Neural progenitor cell (in vitro differentiated cells): Measurements from ENCODE around the gene MEN1. TPM values are rescaled to one million over a fixed set of nuclear protein-coding genes. Genes with fewer than 3 reads are reported as not detected.

Source experiments
- DNase-seq: peaks from one replicate; pipeline ENCODE4 v3.0.0-alpha.2; 2016; ENCODE audit warnings: low spot score
- H2AFZ ChIP-seq: fragments of 200-600 bp; sonication (generic); replicated peaks from 2 replicates; pipeline ENCODE4 v1.6.1; 2016; ENCODE audit warnings: antibody characterized with exemption
- H3F3A ChIP-seq: fragments of 200-600 bp; sonication (generic); 2 replicates; pipeline ENCODE4 v1.6.1; 2016; ENCODE audit warnings: antibody characterized with exemption, low read depth
- H3K27ac ChIP-seq: fragments of 200-600 bp; sonication (generic); 2 replicates; pipeline ENCODE4 v1.5.1; 2016; ENCODE audit warnings: mild to moderate bottlenecking
- H3K27me3 ChIP-seq: fragments of 200-600 bp; sonication (generic); 2 replicates; pipeline ENCODE4 v1.6.1; 2016; ENCODE audit warnings: mild to moderate bottlenecking, moderate library complexity
- H3K36me3 ChIP-seq: fragments of 200-600 bp; sonication (generic); 2 replicates; pipeline ENCODE4 v1.5.1; 2016
- H3K4me1 ChIP-seq: fragments of 200-600 bp; sonication (generic); 2 replicates; pipeline ENCODE4 v1.6.1; 2016; ENCODE audit warnings: mixed run types
- H3K4me2 ChIP-seq: fragments of 200-600 bp; sonication (generic); 2 replicates; pipeline ENCODE4 v1.6.1; 2016
- H3K4me3 ChIP-seq: fragments of 200-600 bp; sonication (generic); 2 replicates; pipeline ENCODE4 v1.5.1; 2016
- H3K79me2 ChIP-seq: fragments of 200-600 bp; sonication (generic); 2 replicates; pipeline ENCODE4 v1.6.1; 2016; ENCODE audit warnings: low read depth
- H3K9ac ChIP-seq: fragments of 200-600 bp; sonication (generic); 2 replicates; pipeline ENCODE4 v1.6.1; 2016
- H3K9me3 ChIP-seq: fragments of 200-600 bp; sonication (generic); 2 replicates; pipeline ENCODE4 v1.5.1; 2016; ENCODE audit warnings: low read depth
- H4K20me1 ChIP-seq: fragments of 200-600 bp; sonication (generic); 2 replicates; pipeline ENCODE4 v1.6.1; 2016; ENCODE audit warnings: low read depth
- H3K27ac Mint-ChIP-seq: 3 replicates; pipeline ENCODE4 v1.8.0; 2021; ENCODE audit warnings: mixed read lengths
- H3K27me3 Mint-ChIP-seq: 2 replicates; pipeline ENCODE4 v1.8.0; 2022; ENCODE audit warnings: low read depth, mild to moderate bottlenecking, inconsistent platforms, moderate library complexity, mixed read lengths; ENCODE audit not compliant: insufficient read depth
- H3K36me3 Mint-ChIP-seq: 3 replicates; pipeline ENCODE4 v1.8.0; 2021; ENCODE audit warnings: mixed read lengths
- H3K4me1 Mint-ChIP-seq: 3 replicates; pipeline ENCODE4 v1.8.0; 2021; ENCODE audit warnings: mixed read lengths
- H3K4me3 Mint-ChIP-seq: 3 replicates; pipeline ENCODE4 v1.8.0; 2021; ENCODE audit warnings: mild to moderate bottlenecking, moderate library complexity, mixed read lengths
- H3K9me3 Mint-ChIP-seq: 3 replicates; pipeline ENCODE4 v1.8.0; 2020; ENCODE audit warnings: mixed read lengths
- EZH2 ChIP-seq: fragments of 200-600 bp; sonication (generic); IDR thresholded peaks from 2 replicates; pipeline ENCODE4 v1.6.1; 2017; ENCODE audit warnings: antibody characterized with exemption, mild to moderate bottlenecking, moderate library complexity
- EZH2phosphoT487 ChIP-seq: fragments of 200-600 bp; sonication (generic); IDR thresholded peaks from 2 replicates; pipeline ENCODE4 v1.6.1; 2017; ENCODE audit warnings: antibody characterized with exemption
- total RNA-seq: library from RNA; depleted of rRNA; stranded (reverse); fragments of >200 nt; gene quantifications from 2 replicates; pipeline ENCODE4 v1.2.3, GENCODE V29; 2015; ENCODE audit warnings: low replicate concordance
- TF ChIP-seq, protein P1 (sequence below): fragments of 200-600 bp; sonication (generic); IDR thresholded peaks from 2 replicates; pipeline ENCODE4 v1.5.1; 2017; ENCODE audit warnings: antibody characterized with exemption, mild to moderate bottlenecking

MEN1 gene
- total RNA-seq, 1 donor from 2014 or later, result 11.4 TPM

DNA sequence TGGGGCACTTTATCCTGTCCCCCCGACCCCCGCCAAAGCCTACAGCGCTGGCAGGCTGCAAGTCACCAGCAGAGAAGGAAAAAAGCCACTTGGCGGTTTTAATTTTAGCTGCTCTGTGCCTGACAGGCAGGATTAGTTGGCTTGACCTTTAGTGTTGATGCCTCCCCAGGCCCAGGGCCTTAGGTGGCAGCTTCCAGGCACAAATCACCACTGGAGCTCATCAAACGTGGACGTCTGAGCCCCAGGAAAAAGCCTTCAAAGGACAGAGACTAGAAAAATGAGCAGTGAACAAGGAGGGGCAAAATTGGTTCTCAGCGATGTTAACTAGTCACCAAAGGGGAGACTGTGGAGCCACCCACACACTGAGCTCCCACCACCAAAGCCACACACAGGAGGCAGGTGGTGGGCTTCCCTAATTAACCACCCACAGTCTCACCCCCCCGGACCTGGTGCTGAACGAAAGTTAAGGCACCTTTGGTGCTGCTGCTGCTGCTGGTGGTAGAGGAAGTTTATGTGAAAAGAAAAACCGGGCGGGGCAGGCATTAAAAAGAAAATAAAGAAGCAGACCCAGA lies 46.2 kb downstream of the MEN1 start:
- TF ChIP-seq, protein P1, sequence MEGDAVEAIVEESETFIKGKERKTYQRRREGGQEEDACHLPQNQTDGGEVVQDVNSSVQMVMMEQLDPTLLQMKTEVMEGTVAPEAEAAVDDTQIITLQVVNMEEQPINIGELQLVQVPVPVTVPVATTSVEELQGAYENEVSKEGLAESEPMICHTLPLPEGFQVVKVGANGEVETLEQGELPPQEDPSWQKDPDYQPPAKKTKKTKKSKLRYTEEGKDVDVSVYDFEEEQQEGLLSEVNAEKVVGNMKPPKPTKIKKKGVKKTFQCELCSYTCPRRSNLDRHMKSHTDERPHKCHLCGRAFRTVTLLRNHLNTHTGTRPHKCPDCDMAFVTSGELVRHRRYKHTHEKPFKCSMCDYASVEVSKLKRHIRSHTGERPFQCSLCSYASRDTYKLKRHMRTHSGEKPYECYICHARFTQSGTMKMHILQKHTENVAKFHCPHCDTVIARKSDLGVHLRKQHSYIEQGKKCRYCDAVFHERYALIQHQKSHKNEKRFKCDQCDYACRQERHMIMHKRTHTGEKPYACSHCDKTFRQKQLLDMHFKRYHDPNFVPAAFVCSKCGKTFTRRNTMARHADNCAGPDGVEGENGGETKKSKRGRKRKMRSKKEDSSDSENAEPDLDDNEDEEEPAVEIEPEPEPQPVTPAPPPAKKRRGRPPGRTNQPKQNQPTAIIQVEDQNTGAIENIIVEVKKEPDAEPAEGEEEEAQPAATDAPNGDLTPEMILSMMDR, result no peak
- TF ChIP-seq EZH2phosphoT487, result no peak
- TF ChIP-seq EZH2, result no peak
- Histone ChIP-seq H3K27ac (peak overlapping the region; percentile 63), H3K79me2 (peaks cover 36% of the 10 kb centered on the region), H3K4me3 (no peak overlapping the region), H3K9ac (no peak overlapping the region), H4K20me1 (peaks cover 92% of the 10 kb centered on the region), H3K27me3 (no peaks in the 10 kb centered on the region), H3K9me3 (no peaks in the 10 kb centered on the region), H2AFZ (no peak overlapping the region), H3K36me3 (peaks cover 14% of the 10 kb centered on the region), H3K4me2 (peak overlapping the region; percentile 27), H3K4me1 (peaks cover 59% of the 10 kb centered on the region), H3F3A (peaks cover 97% of the 10 kb centered on the region)
- Mint-ChIP-seq H3K27me3 (peaks cover 26% of the 10 kb centered on the region), H3K4me1 (peaks cover 81% of the 10 kb centered on the region), H3K36me3 (peaks cover 34% of the 10 kb centered on the region), H3K4me3 (peak overlapping the region; percentile 66), H3K27ac (peak overlapping the region; percentile 38), H3K9me3 (no peaks in the 10 kb centered on the region)
- peak; percentile 43 for DNase-seq

DNA sequence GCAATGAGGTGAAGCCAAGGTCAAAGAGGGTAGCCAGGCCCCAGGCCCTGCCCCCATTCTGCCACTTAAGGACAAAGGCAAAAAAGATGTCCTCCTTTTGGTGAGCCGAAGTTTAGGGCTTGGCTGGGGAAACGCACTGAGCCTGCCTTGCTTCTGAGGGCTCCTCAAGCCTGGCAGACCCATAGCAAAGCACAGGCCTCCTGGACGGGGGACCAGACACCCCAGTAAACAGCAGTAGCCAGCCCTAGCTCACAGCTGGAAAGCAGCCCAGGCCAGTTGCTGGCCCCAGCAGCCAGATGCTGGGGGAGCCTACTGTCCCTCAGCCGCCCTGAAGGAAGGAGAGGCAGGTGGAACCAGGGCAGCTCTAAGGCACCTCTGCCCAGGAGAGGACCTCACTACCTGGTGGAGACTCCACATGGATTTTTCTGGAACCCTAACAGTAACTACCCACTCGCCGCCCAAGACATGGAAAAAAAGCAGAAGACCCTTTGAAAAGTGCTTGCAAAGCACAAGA lies 46.8 kb downstream of the MEN1 start:
- no peaks in the 10 kb centered on the region for H3K9me3 ChIP-seq
- TF ChIP-seq EZH2, result no peak
- TF ChIP-seq, protein P1, result no peak
- Mint-ChIP-seq H3K4me1 (peaks cover 84% of the 10 kb centered on the region), H3K9me3 (no peaks in the 10 kb centered on the region), H3K4me3 (peak overlapping the region; percentile 68), H3K27me3 (peaks cover 26% of the 10 kb centered on the region), H3K36me3 (peaks cover 30% of the 10 kb centered on the region), H3K27ac (peak overlapping the region; percentile 72)
- peaks cover 86% of the 10 kb centered on the region for H4K20me1 ChIP-seq
- peaks cover 61% of the 10 kb centered on the region for H3K4me1 ChIP-seq
- peak overlapping the region; percentile 72 for H3K27ac ChIP-seq
- peak overlapping the region; percentile 27 for H3K4me2 ChIP-seq
- no peak overlapping the region for H2AFZ ChIP-seq
- no peaks in the 10 kb centered on the region for H3K27me3 ChIP-seq
- H3F3A ChIP-seq, result peaks cover 91% of the 10 kb centered on the region
- no peak for DNase-seq
- no peak overlapping the region for H3K4me3 ChIP-seq
- no peak overlapping the region for H3K9ac ChIP-seq
- peaks cover 31% of the 10 kb centered on the region for H3K79me2 ChIP-seq
- H3K36me3 ChIP-seq, result peaks cover 8% of the 10 kb centered on the region

DNA sequence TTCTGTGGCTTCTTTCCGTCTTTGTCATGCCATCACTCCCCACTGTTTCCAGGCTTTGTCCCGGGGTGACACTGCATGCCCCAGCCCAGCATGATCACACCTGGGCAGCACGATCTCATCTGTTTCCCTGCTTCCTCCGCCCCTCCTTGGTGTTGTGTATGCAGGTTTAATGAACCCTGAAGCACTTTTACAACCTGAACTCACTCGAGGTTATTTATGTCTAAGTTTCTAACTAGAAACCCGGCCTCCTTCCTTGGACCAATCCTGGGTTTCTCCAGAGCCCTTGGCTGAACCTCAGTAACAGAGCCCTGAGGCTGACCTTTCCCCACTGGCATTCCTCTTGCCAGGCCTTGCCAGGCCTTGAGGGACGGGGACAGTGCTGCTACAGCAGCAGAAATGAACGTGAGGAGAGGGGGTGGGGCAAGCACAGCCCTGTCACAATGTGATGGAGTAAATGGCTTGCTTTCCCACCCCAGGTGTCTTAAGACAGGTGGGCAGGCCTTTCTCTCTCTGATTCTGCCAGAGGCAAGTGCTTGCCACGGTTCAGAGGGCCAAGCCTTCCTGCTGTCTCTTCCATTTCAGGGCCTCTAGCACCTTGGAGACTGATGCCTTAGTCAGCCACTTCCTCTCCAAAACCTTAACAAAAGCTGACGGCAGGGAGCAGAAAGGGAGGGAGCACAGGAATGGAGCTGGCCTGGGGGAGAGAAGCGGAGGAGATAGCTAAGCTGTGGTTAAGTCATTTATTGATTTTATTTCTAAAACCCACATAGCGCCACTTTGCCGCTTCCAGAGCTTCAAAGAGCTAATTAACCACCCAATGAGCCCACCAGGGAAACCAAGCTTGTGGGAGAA lies 47.5 kb downstream of the MEN1 start:
- Mint-ChIP-seq H3K27me3 (peaks cover 22% of the 10 kb centered on the region), H3K9me3 (no peaks in the 10 kb centered on the region), H3K4me3 (peak overlapping the region; percentile 68), H3K36me3 (peaks cover 24% of the 10 kb centered on the region), H3K27ac (peak overlapping the region; percentile 72), H3K4me1 (peaks cover 81% of the 10 kb centered on the region)
- peaks cover 80% of the 10 kb centered on the region for H4K20me1 ChIP-seq
- peak overlapping the region; percentile 72 for H3K27ac ChIP-seq
- H2AFZ ChIP-seq, result no peak overlapping the region
- H3K79me2 ChIP-seq, result peaks cover 24% of the 10 kb centered on the region
- H3K9me3 ChIP-seq, result no peaks in the 10 kb centered on the region
- H3K9ac ChIP-seq, result no peak overlapping the region
- DNase-seq, result peak; percentile 47
- H3K4me3 ChIP-seq, result no peak overlapping the region
- H3K27me3 ChIP-seq, result no peaks in the 10 kb centered on the region
- peaks cover 84% of the 10 kb centered on the region for H3F3A ChIP-seq
- H3K4me1 ChIP-seq, result peaks cover 61% of the 10 kb centered on the region
- peak overlapping the region; percentile 27 for H3K4me2 ChIP-seq
- TF ChIP-seq EZH2phosphoT487, result no peak
- no peak for TF ChIP-seq EZH2
- TF ChIP-seq, protein P1, result no peak
- H3K36me3 ChIP-seq, result peaks cover 4% of the 10 kb centered on the region
